ENCODE measurements around the gene SCN3A. TPM values are rescaled to one million over a fixed set of nuclear protein-coding genes. Genes with fewer than 3 reads are reported as not detected.

SCN3A gene
- polyA plus RNA-seq, 2 of the 4 experiments (the other 2 are of a cell fraction) = 0.05 to 0.12 TPM

DNA sequence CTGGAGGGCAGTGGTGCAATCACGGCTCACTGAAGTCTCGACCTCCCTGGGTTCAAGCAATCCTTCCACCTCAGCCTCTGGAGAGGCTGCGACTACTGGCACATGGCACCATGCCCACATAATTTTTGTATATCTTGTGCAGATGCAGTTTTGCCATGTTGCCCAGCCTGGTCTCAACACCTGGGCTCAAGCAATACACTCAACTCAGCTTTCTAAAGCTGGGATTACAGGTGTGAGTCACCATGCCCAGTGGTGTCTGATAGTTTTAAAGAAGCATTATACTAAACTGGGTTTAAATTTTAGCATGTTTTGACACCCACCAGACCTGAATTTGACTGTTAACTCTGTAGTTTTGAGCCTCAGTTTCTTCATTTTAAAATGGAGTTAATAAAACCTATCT, 139.1 kb downstream of the SCN3A start (continued):
- TF ChIP-seq RNF2 (IDR thresholded peaks at IDR 0.05; ENCODE audit: borderline replicate concordance, low read depth) (no peak), USF2 (IDR thresholded peaks at IDR 0.05) (no peak), HOXB5 (CRISPR knock-in tag; IDR thresholded peaks at IDR 0.05) (no peak), SMC3 (IDR thresholded peaks at IDR 0.05) (no peak), HEYL (CRISPR knock-in tag; IDR thresholded peaks at IDR 0.05) (no peak), JUN (IDR thresholded peaks at IDR 0.05) (no peak), KDM5A (IDR thresholded peaks at IDR 0.05) (no peak), HOXA7 (CRISPR knock-in tag; IDR thresholded peaks at IDR 0.05) (no peak)

GRCh38 chr2:165060411-165060810, 143.4 kb downstream of the SCN3A start:
- H3K4me1 ChIP-seq = no peaks in the 10 kb centered on the region
- ChIA-PET POLR2A (no interaction called here), CTCF (no interaction called here)
- TF ChIP-seq CHD4 (IDR thresholded peaks at IDR 0.05; ENCODE audit: borderline replicate concordance) (no peak), EP300 (IDR thresholded peaks at IDR 0.05) (no peak), EHMT2 (IDR thresholded peaks at IDR 0.05; ENCODE audit: low read depth) (no peak), ESRRA (IDR thresholded peaks at IDR 0.05; ENCODE audit: borderline replicate concordance, low read length) (no peak)
- DNase-seq (ENCODE audit: low read depth in 1 of 2, low spot score in 1 of 2) (no peak), FAIRE-seq (no peak), ATAC-seq (no peak)
- H3K4me3 ChIP-seq = no peak overlapping the region
- no peaks in the 10 kb centered on the region for H3K9me3 ChIP-seq
- no peak overlapping the region for H3K27ac ChIP-seq
- no peak overlapping the region for H3K4me2 ChIP-seq
- WGBS (ENCODE audit: missing lambda C conversion rate) = 70% methylated on average over 2 of the region's 2 CpGs

DNA sequence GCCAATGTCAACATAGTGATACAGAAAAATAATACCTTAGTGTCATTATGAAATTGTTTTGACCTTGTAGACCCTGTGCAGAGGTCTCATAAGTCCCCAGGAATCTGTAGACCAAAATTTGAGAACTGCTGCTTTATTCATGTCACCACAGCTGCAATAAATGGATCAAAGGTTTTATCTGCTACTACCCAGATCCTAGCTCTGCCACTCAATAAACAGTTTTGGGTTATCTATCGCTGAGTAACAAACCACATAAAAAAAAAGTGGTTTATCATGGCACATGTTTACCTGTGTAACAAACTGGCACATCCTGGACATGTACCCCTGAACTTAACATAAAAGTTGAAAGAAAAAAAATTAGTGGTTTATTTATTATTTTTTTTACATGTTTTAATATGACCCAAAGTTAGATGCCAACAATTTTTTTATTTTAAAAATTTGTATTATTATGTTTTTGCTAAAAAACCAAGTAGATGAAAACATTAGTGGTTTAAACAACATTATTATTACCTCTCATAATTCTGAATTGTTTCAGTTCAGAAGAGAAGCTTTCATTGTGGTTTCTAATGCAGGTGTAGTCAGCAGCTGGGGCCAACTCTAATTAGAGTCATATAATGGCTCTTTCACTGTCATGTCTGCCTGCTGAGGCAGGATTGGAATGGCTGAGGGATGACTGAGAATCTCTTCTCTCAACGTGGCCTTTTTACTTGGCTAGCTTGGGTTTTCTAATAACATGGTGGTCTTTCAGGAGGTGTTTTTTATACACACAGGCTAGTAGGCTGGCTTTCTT, 145.2 kb downstream of the SCN3A start:
- no peak overlapping the region for H3K27ac ChIP-seq
- H3K4me2 ChIP-seq = no peak overlapping the region
- FAIRE-seq (no peak), ATAC-seq (no peak), DNase-seq (ENCODE audit: low read depth in 1 of 2, low spot score in 1 of 2) (no peak)
- no peak overlapping the region for H3K4me3 ChIP-seq
- POLR2A ChIA-PET = no interaction called here
- TF ChIP-seq RCOR1 (IDR thresholded peaks at IDR 0.05; ENCODE audit: low read depth, low read length) (no peak), NPAS2 (CRISPR knock-in tag; IDR thresholded peaks at IDR 0.05; ENCODE audit: borderline replicate concordance) (no peak), KDM5A (IDR thresholded peaks at IDR 0.05) (no peak), TFCP2L1 (CRISPR knock-in tag; IDR thresholded peaks at IDR 0.05) (no peak), POLR2A (IDR thresholded peaks at IDR 0.05; ENCODE audit: low read length) (no peak), BCL3 (IDR thresholded peaks at IDR 0.05) (no peak), BHLHE40 (IDR thresholded peaks at IDR 0.05; ENCODE audit: low read depth, low read length) (no peak), HOXB13 (CRISPR knock-in tag; IDR thresholded peaks at IDR 0.05; ENCODE audit: low read depth) (no peak), JUNB (IDR thresholded peaks at IDR 0.05) (no peak), FOSL2 (IDR thresholded peaks at IDR 0.05) (no peak), FOSL2 (CRISPR knock-in tag; IDR thresholded peaks at IDR 0.05) (no peak), MAFK (IDR thresholded peaks at IDR 0.05; ENCODE audit: partially characterized antibody) (no peak), ZSCAN20 (CRISPR knock-in tag; IDR thresholded peaks at IDR 0.05) (no peak), RFX5 (IDR thresholded peaks at IDR 0.05) (no peak)
- no peaks in the 10 kb centered on the region for H3K9me3 ChIP-seq
- WGBS (ENCODE audit: missing lambda C conversion rate) = 46% methylated on average over 2 of the region's 2 CpGs
- CTCF ChIA-PET = interaction anchor here (0.7 kb wide), 1 partner anchor 145 kb away, joined by 5 read pairs; the partner anchor contains the start of gene SCN3A
- H3K4me1 ChIP-seq = no peaks in the 10 kb centered on the region

Data from A549 (cell line).